ENCODE measurements around the gene TBC1D24. TPM values are rescaled to one million over a fixed set of nuclear protein-coding genes. Genes with fewer than 3 reads are reported as not detected.

Gene TBC1D24
- total RNA-seq, 4 donors from 2014 or later: 8.3 to 19.3 (median 11.6) TPM

GRCh38 chr16:2499890-2500429, 25.0 kb downstream of the TBC1D24 start:
- no peak overlapping the region for H3K27ac ChIP-seq
- TF ChIP-seq POLR2A (IDR thresholded peaks at IDR 0.05) (no peak), POLR2AphosphoS5 (IDR thresholded peaks at IDR 0.05) (no peak), EP300 (IDR thresholded peaks at IDR 0.05; ENCODE audit: low read depth) (no peak)
- TF ChIP-seq, protein P1, sequence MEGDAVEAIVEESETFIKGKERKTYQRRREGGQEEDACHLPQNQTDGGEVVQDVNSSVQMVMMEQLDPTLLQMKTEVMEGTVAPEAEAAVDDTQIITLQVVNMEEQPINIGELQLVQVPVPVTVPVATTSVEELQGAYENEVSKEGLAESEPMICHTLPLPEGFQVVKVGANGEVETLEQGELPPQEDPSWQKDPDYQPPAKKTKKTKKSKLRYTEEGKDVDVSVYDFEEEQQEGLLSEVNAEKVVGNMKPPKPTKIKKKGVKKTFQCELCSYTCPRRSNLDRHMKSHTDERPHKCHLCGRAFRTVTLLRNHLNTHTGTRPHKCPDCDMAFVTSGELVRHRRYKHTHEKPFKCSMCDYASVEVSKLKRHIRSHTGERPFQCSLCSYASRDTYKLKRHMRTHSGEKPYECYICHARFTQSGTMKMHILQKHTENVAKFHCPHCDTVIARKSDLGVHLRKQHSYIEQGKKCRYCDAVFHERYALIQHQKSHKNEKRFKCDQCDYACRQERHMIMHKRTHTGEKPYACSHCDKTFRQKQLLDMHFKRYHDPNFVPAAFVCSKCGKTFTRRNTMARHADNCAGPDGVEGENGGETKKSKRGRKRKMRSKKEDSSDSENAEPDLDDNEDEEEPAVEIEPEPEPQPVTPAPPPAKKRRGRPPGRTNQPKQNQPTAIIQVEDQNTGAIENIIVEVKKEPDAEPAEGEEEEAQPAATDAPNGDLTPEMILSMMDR (IDR thresholded peaks at IDR 0.05): no peak
- no peak for DNase-seq
- 91% methylated on average over 20 of the region's 29 CpGs; no CpG with 5 or more reads in 1 of the 2 donors for WGBS, 2 donors (ENCODE audit: low coverage in 1 of 2)
- peaks cover 6 to 31% (median 11%) of the 10 kb centered on the region in 4 donors for H3K4me1 ChIP-seq
- in situ Hi-C loops (cut with MboI; ENCODE audit: low pct_ligation_motif_present in 1 of 4, low pct_unique_long_range_greater_than_20kb in 1 of 4, low sequenced_read_pairs in 3 of 4): loop anchor here (10.0 to 25.0 kb wide), 4 partner anchors 65 to 338 kb away; partner anchors contain the start of genes ABCA3 (in 2 of the 4), CASKIN1 (in 1 of the 4) and TRAF7 (in 1 of the 4)
- no peak overlapping the region for H3K4me3 ChIP-seq
- no peaks in the 10 kb centered on the region for H3K36me3 ChIP-seq
- no peaks in the 10 kb centered on the region for H3K9me3 ChIP-seq
- no peaks in the 10 kb centered on the region for H3K27me3 ChIP-seq
- intact Hi-C loops (cut with DNase I; ENCODE audit: low total_unique reads): loop anchor here (5.0 kb wide), 1 partner anchor 158 kb away; the partner anchor contains the start of gene ABCA3

- H3K4me3 ChIP-seq: no peak overlapping the region
- no peak overlapping the region for H3K27ac ChIP-seq
- H3K9me3 ChIP-seq: no peaks in the 10 kb centered on the region
- TF ChIP-seq POLR2A (IDR thresholded peaks at IDR 0.05) (no peak), POLR2AphosphoS5 (IDR thresholded peaks at IDR 0.05) (no peak), EP300 (IDR thresholded peaks at IDR 0.05; ENCODE audit: low read depth) (no peak)
- TF ChIP-seq, protein P1 (IDR thresholded peaks at IDR 0.05): no peak
- intact Hi-C loops (cut with DNase I; ENCODE audit: low total_unique reads) (no loop called here), in situ Hi-C loops (cut with MboI; ENCODE audit: low pct_ligation_motif_present in 1 of 4, low pct_unique_long_range_greater_than_20kb in 1 of 4, low sequenced_read_pairs in 3 of 4) (no loop called here)
- 86% methylated on average over 19 of the region's 20 CpGs; no CpG with 5 or more reads in 1 of the 2 donors for whole genome bisulfite sequencing, 2 donors (ENCODE audit: low coverage in 1 of 2)
- no peaks in the 10 kb centered on the region for H3K36me3 ChIP-seq
- H3K27me3 ChIP-seq: no peaks in the 10 kb centered on the region
- H3K4me1 ChIP-seq: peaks cover 6 to 31% (median 11%) of the 10 kb centered on the region in 4 donors
- no peak for DNase-seq
Observed at GRCh38 chr16:2500430-2500917, 25.5 kb downstream of the TBC1D24 start.

DNA sequence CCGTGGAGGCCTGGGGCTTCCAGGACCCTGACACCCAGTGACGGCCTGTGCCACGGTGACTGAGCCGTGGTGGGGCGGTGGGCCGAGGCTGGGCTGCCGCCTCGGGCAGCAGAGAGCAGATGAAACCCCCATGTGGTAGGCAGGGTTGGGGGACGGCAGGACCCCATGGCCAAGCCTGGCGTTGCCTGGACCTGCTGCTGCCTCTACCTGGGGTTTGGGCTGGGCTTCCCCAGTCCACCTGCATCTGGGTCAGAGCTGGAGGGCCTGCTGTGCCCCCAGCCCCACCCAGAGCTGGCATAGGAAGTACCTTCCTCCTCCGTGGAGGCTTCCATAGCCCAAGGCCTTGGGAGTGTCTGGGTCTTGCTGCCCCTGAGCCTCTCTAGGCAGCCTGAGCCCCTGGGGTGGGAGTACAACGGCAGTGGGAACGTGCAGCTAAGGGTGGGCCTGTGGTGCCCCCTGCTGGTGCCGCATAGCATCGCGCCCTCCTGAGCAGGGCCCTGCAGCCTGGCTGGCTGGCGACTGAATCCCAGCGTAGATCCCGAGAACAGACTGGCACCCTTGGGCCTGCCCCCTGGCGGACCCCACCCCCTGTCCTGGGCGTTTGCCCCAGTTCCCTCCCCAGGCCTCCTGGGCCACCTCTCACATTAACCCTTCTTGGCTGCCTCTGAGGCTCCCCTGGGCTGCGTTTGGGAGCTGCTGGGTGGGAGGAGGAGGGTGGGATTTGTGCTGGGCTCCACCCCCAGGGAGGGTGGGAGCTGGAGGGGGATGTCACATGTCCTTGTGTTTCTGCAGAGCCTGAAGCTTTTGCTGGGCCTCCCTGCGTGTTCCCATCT, 26.2 kb downstream of the TBC1D24 start:
- peaks cover 6 to 31% (median 11%) of the 10 kb centered on the region in 4 donors for H3K4me1 ChIP-seq
- in situ Hi-C loops (cut with MboI; ENCODE audit: low pct_ligation_motif_present in 1 of 4, low pct_unique_long_range_greater_than_20kb in 1 of 4, low sequenced_read_pairs in 3 of 4): no loop called here
- no peaks in the 10 kb centered on the region for H3K36me3 ChIP-seq
- 45% methylated on average over 15 of the region's 23 CpGs; no CpG with 5 or more reads in 1 of the 2 donors for WGBS, 2 donors (ENCODE audit: low coverage in 1 of 2)
- peak overlapping the region in 1 of 4 donors; percentile 20 for H3K4me3 ChIP-seq
- TF ChIP-seq POLR2AphosphoS5 (IDR thresholded peaks at IDR 0.05): no peak
- TF ChIP-seq, protein P1 (IDR thresholded peaks at IDR 0.05): peak; percentile 97 to 99 (median 99)
- no peak for TF ChIP-seq POLR2A (IDR thresholded peaks at IDR 0.05)
- no peaks in the 10 kb centered on the region for H3K9me3 ChIP-seq
- peak overlapping the region in 2 of 4 donors; percentile 55 to 68 for H3K27ac ChIP-seq
- no peaks in the 10 kb centered on the region for H3K27me3 ChIP-seq
- peak; percentile 86 for DNase-seq
- intact Hi-C loops (cut with DNase I; ENCODE audit: low total_unique reads): no loop called here
